Stimulated activated CD4-positive, alpha-beta T cell treated with anti-CD3 and anti-CD28 coated beads, Interleukin-1b, Interleukin-23, amount 100 ng/mL, for 4 hours (primary cell): ENCODE measurements around the gene PTCH1.

Source experiments
- DNase-seq, 2 donors: peaks; one replicate each; pipeline ENCODE4 v3.0.0-alpha.2; 2020; ENCODE audit warnings: low read depth in 2 of 2

The PTCH1 gene

DNA sequence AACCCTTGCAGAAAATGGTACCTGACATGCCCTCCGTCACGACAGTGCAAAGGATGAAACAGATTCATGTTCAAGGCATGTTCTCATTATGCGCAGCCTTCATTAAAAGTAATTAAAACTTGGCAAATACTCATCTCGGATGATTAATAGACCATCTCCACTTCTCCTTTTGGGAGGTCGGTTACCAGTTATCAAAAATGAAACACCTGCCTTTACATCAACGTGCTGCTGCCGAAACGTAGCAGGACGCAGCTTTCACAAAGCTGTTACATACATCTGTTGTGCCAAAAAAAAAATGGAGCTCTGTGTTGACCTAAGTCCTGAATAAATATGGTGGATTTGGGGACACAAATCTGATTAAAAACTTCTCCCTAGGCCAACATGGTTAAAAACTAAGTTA lies 75.7 kb downstream of the PTCH1 start:
- no peak for DNase-seq

DNA sequence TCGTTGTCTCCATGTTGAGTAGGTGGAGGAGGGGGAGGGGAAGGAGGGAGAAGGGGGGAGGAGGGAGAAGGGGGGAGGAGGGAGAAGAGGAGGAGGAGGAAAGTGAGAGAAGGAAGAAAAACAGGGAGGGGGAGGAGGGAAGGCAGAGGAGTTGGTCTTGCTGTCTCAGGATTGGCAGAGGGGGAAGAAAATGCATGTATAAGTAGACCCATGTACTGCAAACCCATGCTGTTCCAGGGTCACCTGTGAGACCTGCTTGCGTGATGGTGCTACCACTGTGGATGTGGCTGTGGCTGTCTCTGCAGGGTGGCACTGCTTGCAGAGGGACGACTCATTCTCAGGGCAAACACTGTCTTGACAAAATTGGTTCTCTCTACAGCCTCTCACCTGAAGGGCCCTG lies 76.3 kb downstream of the PTCH1 start:
- DNase-seq: no peak

DNA sequence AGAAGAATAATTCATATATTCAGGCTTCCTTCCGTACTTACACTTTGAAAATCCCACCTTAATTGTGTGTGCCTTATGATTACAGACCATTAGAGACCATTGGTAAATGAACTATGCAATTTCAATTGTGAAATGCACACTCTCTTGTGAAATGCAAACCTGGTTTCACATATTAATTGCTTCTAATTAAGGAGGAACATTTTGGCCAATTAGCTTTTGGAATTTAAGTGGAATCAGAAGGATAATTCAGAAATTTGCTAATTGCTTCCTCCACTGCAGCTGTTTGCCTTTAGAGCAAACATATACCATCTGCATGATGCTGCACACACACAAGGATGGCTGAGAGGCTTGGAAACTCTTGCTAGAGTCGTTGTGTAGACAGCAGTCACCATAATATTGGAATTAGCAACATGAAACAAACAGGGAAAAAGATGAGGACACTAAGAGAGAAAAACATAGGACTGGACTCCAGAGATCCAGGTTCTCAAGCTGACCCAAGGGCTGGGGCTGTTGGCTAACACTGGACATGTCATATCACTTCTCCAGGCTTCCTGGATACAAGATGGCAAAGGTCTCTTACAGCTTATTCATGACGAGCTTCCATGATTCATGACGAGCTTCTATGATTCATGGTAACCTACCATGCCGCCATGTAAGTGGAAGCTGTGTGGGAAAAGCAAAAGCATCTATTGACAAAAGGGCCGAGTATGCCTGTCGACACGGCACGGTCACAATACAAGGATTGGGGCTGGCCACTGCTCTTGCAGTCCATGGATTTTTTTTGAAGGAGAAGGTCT lies 78.0 kb downstream of the PTCH1 start:
- DNase-seq: no peak

DNA sequence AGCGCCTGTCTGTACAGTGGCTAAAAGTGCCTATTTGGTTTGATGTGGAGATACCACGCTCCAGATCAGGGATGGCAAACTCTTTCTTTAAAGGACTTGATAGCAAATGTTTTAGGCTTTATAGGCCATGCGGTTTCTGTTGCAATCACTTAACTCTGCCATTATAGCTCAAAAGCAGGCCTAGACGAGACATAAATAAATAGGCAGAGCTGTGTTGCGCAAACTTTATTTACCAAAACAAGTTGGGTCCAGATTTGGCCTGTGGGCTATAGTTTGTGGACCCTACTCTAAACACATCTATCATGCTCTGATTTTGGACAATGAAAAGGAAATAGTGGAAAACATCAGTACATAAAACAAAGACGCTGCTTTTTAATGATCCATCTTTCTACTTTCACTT lies 79.2 kb downstream of the PTCH1 start:
- DNase-seq: no peak

DNA sequence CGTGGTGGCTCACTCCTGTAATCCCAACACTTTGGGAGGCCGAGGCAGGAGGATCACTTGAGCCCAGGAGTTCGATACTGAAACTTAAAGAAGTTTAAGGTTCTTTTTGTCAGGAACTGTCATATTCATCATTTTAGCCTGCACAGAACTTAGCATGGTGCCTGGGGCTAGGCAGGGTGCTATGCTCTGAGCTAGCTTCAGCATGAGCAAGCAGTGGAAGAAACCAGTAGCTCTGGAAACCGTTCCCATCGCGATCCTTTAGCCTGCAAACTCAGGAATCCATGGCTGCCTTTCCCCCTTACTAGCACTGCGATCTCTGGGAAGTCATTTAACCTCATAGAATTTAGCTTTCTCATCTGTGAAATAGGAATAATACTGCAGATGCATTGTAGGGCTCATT lies 80.4 kb downstream of the PTCH1 start:
- no peak for DNase-seq

DNA sequence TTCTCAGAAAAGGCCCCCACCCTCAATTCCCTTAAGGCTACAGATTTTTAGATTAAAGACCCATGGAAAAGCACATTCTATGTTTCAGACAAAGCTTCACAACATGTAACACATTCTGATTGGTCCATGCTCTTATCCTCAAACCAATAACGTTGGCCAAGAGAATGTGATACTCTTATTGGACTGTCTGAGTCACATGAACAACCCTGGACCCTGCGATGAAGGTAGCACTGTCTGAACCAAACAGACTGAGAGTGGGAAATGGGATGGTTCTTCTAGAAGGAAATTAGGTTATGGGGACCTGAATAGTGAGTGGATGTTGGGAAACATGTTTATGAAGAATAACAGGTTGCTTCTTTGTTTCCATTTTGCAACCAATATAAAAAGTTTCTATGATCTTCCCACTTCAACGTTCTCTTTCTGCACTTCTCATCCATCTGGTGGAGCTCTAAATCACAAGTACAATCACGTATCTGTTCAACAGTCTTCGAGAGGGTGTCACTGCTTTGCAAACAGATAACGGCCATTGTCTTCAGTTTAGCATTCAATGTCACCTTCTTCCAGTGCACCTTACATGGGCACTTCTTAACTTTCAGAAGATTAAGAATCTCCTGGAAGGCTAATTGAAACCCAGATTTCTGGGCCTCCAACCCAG lies 81.6 kb downstream of the PTCH1 start:
- DNase-seq: no peak

DNA sequence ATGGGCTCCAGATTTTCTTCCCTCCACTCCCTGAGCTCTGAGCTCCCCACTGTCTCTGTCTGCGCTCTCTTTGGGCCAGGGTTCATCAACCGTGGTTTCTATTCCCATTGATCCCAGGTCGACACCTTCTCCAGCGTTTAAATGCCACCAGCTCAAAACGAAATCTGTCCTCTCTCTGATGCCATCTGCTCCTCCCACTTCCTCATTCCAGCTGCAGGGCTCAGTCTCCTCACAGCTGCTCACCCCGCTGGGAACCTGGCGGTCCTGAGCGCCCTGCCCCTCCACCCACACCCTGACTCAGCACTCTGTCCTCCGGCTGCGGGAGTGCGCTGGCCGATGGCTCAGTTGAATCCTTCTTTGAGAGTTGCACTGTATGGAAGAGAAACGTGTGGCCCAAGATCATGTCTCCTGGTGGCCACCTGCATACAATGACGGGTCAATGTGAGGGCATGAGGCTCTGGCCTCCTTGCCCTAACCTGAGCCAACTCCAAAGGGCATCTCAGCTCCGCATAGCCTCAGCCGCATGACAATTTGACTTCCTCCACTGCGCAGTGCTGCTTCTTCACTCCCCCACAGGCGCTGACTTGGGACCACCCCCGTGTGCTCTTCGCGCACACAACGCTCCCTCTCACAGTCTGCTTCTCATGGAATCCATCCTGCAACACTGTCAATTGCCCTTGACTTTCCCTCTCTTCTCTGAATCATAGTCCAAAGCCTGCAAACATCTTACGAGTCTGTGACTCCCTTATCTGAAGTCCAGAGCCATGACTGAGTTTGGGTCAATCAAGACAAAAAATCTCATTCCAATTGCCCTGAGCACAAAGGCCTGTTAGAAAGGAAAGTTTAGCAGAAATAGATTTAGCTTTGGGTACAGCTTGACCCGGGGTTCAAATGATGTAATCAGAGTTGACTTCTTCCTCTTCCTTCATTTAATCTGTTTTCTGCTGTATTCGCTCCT lies 82.4 kb downstream of the PTCH1 start:
- DNase-seq: no peak

DNA sequence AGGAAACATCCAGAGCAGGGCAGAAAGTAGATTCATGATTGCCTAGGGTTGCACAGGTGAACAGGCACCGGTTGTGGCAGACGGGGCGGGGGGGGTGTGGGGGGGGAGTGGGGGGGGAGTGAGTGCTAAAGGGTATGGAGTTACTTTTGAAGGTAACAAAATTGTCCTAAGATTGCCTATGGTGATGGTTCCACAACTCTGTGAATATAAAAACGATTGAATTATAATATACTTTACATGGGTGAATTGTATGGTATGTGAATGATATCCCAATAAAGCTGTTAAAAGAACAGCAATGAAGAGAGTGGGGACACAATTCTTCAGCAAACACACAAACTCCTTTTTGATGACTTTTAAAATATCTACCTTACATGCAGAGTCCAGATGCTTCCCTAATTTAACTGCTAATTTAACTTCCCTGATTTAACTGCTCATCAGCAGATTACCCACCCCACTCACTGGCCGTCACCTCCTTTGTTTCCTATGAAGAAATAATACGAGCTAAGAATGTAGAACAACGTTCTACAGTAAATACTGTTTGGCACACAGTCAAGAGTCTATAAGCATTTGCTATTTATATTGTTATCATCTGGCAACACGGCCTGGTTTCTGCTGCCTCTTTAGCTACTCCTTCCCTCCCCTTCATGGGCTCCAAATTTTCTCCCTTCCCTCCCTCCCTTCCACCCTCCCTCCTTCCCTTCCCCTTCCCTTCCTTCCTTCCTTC lies 83.5 kb downstream of the PTCH1 start:
- no peak for DNase-seq

DNA sequence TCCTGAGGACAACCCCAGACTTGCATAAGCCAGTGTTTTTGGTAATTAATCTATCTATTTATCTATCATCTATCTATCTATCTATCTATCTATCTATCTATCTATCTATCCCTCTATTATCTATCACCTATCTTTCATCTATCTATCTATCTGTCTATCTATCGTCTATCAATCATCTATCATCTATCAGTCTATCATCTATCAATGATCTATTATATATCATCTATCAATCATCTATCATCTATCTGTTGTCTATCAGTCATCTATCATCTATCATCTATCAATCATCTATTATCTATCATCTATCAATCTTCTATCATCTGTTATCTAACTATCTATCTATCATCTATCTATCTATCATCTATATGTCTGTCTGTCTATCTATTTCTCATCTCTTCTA lies 85.5 kb downstream of the PTCH1 start:
- no peak for DNase-seq

DNA sequence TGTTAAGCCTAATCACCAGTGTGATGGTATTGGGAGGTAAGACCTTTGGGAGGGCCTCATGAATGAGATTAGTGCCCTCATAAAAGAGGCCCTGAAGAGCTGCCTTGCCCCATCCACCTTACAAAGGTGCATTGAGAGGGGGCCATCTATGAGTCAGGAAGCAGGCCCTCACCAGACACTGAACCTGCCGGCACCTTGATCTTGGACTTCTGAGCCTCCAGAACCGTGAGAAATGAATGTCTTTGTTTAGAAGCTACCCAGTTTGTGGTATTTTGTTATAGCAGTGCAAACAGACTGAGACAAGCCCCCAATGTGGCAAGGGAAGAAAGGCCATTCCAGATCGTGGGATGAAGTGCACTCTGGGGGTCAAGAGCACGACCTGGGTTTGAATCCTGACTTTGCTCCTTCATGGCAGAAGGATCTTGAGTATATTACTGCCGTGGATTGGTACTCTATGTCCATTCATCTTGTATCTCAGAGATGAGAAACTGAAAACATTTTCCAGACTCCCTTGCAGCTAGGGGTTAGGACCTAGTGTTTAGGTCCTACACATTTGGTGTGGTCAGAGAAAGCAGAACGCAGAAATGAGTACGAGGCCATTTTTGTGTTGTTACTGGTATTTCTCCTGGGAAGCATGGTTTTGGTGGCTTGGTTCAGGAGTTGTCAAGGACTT lies 86.7 kb downstream of the PTCH1 start:
- no peak for DNase-seq

DNA sequence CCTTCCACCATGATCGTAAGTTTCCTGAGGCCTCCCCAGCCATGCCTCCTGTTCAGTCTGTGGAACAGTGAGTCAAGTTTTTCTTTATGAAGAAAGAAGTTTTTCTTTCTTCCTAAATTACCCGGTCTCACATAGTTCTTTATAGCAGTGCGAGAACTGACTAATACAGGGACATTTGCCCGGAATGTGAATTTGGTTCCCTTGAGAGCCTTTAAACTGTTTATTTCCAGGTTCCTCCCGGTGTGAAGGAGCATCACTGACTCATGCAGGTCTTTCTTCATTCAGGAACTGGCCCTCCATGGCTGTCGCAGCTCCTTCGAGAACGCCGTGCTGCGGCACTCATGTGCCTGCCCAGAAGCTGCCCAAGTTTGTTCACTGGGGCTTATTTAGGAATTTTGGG lies 87.7 kb downstream of the PTCH1 start:
- DNase-seq: no peak

DNA sequence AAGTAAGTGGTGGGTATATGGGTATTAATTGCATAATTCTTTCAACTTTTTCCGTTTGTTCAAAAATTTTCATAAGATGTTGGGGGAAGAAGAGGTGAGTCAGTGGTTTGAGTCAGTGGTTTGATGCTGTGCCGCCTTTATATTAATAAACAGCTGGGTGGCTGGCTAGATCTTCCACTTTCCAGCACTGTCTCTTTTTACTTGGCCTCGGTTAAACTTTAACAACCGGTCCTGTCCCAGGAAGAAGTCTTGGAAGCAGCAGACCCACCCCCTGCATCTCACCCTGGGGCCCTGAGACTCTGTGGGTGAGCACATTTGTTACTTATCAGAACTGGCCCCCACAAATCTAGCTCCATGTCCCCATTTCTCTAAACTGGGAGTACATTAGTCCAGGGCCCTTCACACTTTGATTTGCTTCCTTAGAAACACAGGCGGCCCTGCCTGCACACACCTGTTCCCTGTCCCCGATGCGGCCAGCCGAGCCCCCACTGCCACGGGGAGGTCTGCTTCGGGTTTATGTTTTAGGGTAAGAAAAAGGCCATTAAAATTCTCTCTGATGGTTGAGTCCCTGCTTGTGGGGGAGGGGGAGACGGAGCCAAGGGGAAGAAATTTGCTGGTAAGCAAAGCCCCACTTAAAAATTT lies 90.7 kb downstream of the PTCH1 start:
- DNase-seq: no peak

DNA sequence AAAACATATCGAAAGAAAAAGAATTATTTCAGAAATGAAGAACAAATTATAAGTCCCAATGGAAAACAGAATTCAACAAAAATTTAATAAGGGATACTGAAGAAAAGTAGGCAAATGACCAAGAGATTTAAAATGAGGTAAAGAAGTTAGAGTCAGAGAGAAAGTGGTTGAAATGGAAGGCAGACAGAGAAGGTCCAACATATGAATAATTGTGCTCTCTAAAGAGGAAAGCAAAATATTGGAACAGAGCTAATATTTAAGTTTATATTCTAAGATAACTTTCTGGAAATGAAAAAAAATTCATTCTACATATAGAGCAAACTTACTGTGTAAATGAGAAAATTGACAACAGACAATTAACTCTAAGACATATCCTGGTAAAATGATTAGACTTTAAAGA lies 94.1 kb downstream of the PTCH1 start:
- no peak for DNase-seq

DNA sequence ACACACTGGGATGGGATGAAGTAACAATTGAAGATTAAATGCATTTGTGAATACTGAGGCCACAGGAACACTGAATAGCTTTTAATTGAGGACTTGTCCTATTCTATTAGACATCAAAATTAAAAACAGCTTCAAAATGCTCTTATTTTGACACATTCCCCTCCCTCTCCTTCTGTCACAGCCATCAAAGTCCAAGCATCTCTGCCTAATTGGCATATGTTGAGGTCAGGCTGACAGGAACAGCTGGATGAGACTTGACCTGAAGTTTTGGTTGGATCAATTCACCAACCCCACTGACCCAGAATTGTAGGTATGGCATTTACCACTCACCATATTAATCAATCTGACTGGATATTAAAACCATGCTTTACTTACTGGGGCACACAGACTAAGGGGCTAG lies 96.3 kb downstream of the PTCH1 start:
- DNase-seq: no peak

DNA sequence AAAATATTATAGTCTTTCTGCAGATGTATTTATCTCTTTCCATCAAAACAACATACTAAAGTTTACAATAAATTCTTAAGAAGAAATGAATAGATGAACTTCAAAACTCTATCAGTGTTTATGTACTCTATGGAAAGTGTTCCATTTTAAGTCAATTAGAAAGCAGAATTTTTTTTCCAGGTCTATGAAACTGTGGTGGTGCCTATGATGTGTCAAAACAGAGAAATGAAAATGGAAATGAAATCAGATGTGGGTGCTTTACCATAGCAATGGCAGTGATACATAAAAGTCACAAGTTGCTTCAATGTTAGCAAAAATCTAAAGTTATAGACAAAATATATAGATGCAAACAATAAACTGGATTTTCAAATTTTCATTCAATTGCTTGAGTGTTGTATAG lies 97.3 kb downstream of the PTCH1 start:
- no peak for DNase-seq

DNA sequence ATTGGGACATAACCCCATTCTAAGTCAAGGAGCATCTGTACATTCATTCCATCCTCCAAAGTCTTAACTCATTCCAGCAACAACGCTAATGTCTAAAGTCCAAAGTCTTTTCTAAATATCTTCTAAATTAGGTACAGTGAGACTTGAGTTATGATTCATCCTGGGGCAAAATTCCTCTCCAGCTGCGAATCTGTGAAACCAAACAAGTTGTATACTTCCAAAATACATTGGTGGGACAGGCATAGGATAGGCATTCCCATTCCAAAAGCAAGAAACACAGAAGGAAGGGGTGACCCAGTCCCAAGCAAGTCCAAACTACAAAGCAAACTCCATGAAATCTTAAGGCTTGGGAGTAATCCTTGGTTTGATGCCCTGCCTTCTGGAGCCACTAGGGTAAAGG lies 101.6 kb downstream of the PTCH1 start:
- no peak for DNase-seq

DNA sequence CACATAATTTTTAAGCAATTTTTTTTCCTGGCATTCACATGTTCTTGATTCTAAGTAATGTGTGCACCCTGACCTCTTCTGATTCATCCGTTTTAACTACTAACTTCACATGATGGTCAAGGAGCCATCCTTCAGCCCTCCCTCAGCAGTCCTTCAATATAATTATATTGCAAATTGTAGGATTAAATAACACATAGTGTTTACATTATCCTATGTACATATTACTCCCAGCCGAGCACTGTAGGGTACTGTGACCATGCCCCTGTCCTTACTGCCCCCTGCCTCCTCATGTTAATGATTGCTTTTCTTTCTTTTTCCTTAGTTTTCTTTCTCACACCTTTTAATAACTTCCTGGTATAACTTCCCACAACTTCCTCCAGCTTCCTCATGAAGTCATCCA lies 103.0 kb downstream of the PTCH1 start:
- no peak for DNase-seq

DNA sequence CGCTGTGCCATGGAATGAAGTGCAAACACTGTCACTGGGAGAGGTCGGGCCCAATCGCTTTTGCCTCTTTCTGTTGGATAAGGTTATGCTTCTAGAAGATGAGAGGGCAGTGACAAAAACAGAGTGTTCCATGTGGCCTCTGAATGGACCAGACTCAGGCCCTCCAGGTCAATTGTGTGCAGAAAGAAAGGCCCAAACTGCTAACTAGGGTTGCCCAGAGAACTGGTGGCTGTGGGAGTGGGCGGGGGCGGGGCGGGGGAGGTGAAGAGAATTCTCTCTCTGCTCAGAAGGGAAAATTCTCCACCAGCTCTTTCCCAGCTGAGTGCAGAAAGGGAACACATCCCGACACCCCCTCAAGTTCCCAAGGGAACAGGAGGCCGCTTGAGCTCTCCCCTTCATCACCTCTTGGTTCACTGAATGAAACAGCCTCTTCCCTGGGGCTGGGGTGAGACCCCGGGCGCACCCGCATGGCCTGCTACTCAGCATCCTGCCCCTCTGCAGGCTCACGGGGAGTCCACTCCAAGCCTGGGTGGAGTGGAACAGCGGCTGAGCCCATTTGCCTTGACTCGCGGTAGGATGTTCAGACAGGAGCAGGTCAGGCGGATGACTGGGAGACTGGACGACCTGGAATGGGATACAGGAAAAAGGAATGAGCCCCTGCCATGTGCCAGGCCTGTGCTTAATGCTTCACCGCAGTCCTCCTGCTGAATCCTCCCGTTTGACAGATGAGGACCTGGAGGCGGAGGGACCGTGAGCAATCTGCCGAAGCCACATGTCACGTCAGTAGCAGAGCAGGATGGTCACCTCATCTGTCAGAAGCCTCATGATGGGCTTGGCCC lies 105.5 kb downstream of the PTCH1 start:
- DNase-seq: no peak

DNA sequence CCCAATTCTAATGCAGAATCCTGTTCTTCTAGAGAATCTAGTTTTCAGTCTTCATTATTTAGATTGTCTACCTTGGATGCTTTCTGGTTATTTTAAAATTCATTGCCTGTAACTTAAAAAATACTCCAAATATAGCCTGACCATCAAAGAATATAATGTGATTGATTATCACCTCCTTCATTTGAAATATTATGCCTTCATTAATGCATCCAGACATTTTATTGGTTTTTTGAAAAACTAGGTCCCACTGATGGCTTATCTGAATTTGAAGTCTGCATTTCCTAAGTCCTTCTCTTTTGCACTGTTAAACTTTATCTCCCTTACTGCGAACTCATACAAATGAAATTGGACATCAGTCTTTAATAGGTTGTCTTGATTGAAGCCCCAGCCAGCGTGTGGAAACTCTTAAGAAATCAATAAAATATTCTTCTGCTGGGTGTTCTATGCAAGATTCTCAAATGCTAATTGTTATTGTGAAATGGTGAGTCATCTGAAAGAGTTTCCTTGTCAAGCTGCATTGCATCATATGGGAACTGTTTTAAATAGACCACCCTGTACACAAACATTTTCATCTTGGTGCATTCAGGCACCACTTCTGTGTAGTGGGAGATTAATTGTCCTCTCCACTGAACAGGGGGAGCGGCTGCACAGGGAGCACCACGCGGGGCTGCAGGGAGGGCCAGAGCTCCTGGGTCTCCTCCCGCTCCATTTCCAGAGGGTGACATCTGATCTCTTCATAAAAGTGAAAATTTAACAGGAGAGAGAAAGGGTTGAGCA lies 106.9 kb downstream of the PTCH1 start:
- no peak for DNase-seq
